ENCODE measurements around the gene GHDC.

Gene GHDC

DNA sequence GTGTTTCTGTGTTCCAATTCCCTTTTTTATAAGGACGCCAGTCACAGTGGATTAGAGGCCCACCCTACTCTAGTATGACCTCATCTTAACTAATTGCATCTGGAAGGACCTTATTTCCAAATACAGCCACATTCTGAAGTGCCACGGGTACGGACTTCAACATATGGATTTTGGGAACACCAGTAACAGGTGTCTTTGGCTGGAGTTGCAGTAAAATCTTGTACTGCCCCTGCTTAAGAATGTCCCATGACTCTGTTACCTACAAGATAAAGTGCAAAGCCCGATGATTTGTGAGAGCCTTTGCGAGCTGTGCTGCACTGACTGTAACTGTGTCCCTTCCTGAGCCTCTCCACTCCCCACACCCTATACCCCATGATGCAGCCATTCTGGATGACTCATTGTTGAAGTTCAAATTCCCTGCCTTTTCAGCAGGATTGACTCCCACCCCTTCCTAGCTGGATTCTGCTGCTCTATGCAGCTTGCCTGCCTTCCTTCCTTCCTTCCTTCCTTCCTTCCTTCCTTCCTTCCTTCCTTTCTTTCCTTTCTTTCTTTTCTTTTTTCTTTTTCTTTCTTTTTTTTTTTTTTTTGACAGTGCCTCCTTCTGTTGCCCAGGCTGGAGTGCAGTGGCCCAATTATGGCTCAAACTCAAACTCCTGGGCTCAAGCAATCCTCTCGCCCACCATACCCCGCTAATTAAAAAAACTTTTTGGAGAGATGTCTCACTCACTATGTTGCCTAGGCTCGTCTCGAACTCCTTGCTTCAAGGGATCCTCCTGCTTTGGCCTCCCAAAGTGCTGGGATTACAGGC, 11.2 kb downstream of the GHDC start:
- DNase-seq, result no peak

DNA sequence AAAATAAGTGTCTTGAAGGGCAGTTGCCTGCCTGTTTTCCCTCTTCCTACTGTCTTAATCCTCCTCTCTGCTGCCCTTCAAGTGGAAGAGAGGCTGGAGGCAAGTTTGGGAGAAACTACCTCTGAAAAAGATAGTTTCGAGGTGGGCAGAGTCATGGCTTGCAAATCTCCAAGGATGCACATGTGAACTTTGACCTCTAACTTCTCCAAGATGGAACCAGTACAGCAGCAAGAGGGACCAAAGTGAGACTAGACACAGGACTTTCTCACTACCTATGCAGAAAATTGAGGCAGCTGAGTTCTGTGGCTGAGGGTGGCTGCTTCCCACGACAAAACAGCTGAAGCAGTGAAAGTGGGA, 12.5 kb downstream of the GHDC start:
- no peak for DNase-seq

- DNase-seq, result peak; percentile 76 to 87 (median 83)
Observed at GRCh38 chr17:42180922-42181850, 13.1 kb downstream of the GHDC start, which contains the start of gene KCNH4. Gene KCNH4 (minus strand): TSS chr17:42181142. CDS start chr17:42180945, 197 bp downstream.

GRCh38 chr17:42180411-42180921, 13.8 kb downstream of the GHDC start:
- DNase-seq, result no peak

DNA sequence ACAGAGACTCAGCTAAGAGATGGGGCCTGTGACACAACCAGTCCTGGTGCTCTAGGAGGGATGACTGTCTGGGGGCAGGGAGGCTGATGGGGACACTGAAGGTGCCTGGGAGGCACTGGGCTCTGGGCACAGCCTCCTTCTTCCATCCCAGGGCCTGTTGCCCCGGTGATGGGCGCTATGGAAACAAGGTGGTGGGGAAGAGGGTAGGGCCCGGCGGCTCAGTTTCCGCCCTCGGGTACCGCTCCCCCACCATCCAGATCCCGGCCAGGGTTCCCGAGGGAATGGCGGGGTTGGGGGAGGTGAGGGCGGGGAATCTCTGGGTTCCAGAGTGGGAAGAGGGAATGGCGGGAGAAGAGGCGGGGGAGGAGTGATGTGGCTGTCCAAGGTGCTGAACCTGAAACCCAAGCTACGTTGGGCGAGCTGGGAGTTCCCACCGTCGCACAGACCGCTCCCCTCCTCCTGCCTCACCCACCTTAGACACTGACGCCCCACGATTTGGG, 14.3 kb downstream of the GHDC start:
- DNase-seq, result peak in 1 of 5 donors; percentile 21

- DNase-seq, result no peak
Observed at GRCh38 chr17:42179335-42179734, 15.0 kb downstream of the GHDC start.

DNA sequence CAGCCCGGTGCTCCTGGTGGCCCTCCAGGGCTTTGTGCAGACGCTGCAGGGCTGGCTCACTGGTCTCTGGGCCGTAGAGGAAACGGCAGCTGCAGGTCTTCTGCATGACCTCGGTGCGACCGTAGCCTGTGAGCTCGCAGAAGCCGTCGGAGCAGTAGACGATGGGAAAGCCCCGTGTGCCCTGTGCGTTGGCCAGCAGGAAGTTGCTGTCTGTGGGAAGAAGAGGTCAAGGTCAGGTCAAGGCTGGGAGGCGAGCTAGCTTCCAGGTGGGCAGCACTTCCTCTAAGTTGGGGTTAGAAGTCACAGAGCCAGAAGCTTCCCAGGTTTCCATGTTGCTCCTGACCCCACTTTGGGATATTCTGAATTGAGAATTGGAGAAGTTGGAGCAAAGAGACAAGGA, 15.5 kb downstream of the GHDC start:
- DNase-seq, result peak in 3 of 5 donors; percentile 9 to 35 (median 24)

- DNase-seq, result no peak
Observed at GRCh38 chr17:42177684-42178083, 16.6 kb downstream of the GHDC start.

DNA sequence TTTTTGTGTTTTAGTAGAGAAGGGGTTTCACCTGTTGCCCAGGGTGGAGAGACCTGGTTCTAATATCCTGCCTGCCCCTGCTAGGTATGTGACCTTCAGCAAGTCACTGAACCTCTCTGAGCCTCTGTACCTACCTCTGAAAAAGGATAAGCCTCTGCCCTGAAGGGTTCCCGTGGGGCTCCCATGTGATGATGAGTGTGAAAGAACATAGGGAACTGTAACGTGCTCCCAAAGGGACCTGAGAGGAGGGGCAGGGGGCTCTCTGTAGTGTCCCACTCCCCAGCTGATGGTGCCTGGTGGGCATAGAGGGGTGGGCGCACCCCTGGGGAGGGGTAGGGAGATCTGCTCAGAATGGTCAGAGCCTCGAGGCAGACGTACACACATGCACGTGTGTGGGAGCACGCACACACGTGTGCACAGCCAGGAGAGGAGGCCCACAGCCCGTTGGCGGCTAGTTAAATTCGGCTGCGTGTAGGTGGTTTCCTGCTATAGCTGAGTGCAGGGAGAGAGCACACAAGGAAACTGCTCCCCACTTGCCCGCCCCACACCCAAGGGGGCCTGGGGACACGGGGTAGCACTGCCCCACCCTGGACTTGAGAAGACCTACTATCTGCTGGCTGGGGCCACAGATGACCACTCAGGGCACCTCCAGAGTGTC, 20.0 kb downstream of the GHDC start:
- no peak for DNase-seq

GRCh38 chr17:42171831-42172230, 22.5 kb downstream of the GHDC start:
- no peak for DNase-seq

GRCh38 chr17:42169351-42169750, 24.9 kb downstream of the GHDC start:
- no peak for DNase-seq

- no peak for DNase-seq
Observed at GRCh38 chr17:42167807-42168206, 26.5 kb downstream of the GHDC start.

- no peak for DNase-seq
Observed at GRCh38 chr17:42166196-42166763, 28.0 kb downstream of the GHDC start.

DNA sequence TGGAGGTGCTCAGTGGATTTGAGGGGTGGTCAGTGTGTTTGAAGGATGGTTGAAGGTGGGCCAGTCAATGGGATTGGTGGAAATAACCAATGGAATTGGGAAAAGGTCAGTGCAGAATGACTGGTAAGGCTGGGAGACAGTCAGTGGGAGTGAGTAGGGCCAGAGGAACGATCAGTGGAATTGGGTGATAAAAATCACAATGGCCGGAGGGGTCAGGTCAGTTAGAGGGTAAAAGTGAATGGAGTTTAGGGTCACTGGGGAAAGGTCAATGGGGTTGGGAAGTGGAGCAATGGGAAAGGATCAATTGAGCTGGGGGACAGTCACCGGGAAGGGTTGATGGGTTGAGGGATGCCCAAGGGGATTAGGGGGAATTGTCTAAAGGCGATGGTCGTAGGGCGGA, 28.5 kb downstream of the GHDC start:
- no peak for DNase-seq

- DNase-seq, result no peak
Observed at GRCh38 chr17:42163696-42164407, 30.4 kb downstream of the GHDC start.

DNA sequence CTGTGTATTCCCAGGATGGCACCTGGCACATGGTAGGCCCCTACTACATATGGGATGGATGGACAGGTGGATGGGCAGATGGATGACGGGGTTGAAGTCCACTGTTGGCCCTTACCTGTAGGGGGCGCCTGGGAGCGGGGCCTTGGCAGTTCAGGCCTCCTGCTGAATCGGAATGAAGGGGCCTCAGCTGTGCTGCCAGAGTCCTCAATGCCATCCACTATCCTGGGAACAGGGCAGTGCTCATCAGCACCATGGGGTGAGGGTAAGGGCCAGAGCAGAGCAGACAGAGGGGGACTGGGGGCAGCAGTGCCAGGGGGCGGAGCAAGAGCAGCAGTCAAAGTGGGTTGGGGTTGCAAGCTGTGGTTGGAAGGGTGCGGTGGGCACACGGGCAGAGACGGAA, 31.2 kb downstream of the GHDC start:
- peak in 2 of 5 donors; percentile 17 to 30 for DNase-seq

GRCh38 chr17:42160531-42160910, 33.8 kb downstream of the GHDC start:
- DNase-seq, result no peak

- DNase-seq, result no peak
Observed at GRCh38 chr17:42159796-42160530, 34.3 kb downstream of the GHDC start.

- no peak for DNase-seq
Observed at GRCh38 chr17:42155614-42156045, 38.7 kb downstream of the GHDC start.

DNA sequence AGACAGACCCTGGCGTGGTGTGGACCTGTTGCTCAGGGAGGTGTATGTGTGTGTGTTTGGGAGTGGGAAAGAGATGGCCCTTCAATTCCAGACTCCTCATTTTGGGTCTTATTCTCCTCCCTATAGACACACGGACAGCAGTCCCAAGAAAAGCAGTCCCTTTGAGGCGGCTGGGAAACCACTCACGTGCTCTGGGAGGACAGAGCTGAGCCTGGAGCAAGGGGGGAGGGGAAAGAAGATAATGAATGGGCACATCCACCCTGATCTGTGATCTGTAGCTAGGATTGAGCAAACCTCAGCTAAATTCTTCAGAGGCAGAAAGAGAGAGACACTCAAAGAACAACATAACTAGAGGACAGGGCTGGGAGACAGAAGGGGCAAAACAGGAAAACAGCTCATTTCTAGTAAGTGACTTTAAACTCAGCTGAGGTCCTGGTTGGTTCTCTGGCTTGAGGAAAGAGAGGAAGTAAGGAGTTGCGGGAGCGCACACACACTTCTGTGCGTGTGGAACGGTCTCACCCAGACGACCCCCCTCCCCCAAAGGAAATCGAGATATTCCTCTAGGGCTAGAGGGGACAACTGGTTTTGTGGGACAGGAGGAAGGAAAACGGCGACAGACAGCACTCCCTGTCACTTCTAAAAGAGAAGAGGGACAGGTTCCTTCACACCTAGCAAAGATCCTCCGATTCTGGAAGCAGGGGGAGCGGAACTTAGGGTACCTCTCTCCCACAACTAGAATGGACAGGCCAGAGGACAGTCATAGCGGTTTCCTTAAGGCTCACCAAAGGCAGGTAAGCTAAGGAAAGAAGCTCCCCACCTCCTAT, 40.2 kb downstream of the GHDC start:
- DNase-seq, result peak in 1 of 5 donors; percentile 13

All from T-helper 1 cell (primary cell).